Heart left ventricle (tissue), 16 donors: ENCODE data around the gene COBL. TPM values are rescaled to one million over a fixed set of nuclear protein-coding genes. Genes with fewer than 3 reads are reported as not detected.

Experiments
- ATAC-seq, 4 donors: fragments of 200-7000 bp; cut with Tn5 transposase; one replicate each; pipeline ENCODE4 v1.9.1; 2020 to 2022; ENCODE audit warnings: moderate library complexity in 4 of 4, mild to moderate bottlenecking in 3 of 4, moderate number of reproducible peaks in 1 of 4
- DNase-seq, 5 donors: peaks; one replicate each; pipeline ENCODE4 v3.0.0-alpha.2; 2020
- H3K27ac ChIP-seq, 12 donors: fragments of 200-600 bp; sonication (generic) in 4 of 12; one replicate each; pipeline versions ENCODE4 v1.5.0 to v1.8.0; 2016 to 2022; ENCODE audit warnings: mild to moderate bottlenecking in 2 of 12
- H3K27me3 ChIP-seq, 9 donors: fragments of 200-600 bp; sonication (generic) in 2 of 9; one replicate each; pipeline versions ENCODE4 v1.5.1 to v1.8.0; 2016 to 2022; ENCODE audit warnings: mild to moderate bottlenecking in 3 of 9
- H3K36me3 ChIP-seq, 9 donors: fragments of 200-600 bp; sonication (generic) in 2 of 9; one replicate each; pipeline versions ENCODE4 v1.5.0 to v1.8.0; 2018 to 2022; ENCODE audit warnings: mild to moderate bottlenecking in 2 of 9
- H3K4me1 ChIP-seq, 12 donors: fragments of 200-600 bp; sonication (generic) in 4 of 12; one replicate each; pipeline versions ENCODE4 v1.5.0 to v1.8.0; 2016 to 2022; ENCODE audit warnings: mild to moderate bottlenecking in 3 of 12
- H3K4me3 ChIP-seq, 12 donors: fragments of 200-600 bp; sonication (generic) in 4 of 12; one replicate each; pipeline versions ENCODE4 v1.5.0 to v1.8.0; 2017 to 2022; ENCODE audit warnings: mild to moderate bottlenecking in 9 of 12, moderate library complexity in 4 of 12
- H3K9me3 ChIP-seq, 12 donors: fragments of 200-600 bp; sonication (generic) in 4 of 12; one replicate each; pipeline versions ENCODE4 v1.5.0 to v1.8.0; 2016 to 2022; ENCODE audit warnings: mild to moderate bottlenecking in 1 of 12
- CTCF ChIP-seq, 12 donors: fragments of 200-600 bp; sonication (generic) in 4 of 12; IDR thresholded peaks; one replicate each; pipeline versions ENCODE4 v1.5.0 to v1.8.0; 2018 to 2022; ENCODE audit warnings: antibody characterized with exemption in 12 of 12, mild to moderate bottlenecking in 5 of 12
- POLR2A ChIP-seq, 2 donors: fragments of 450-650 bp; IDR thresholded peaks; one replicate each; pipeline ENCODE4 v1.6.1; 2017; ENCODE audit warnings: antibody characterized with exemption in 2 of 2, mild to moderate bottlenecking in 2 of 2, moderate library complexity in 2 of 2
- WGBS, 4 donors: extraction: QIAGEN DNeasy Blood & Tissue Kit in 2 of 4; methylation state at CpG; one replicate each; pipeline versions ENCODE4 v1.1.5 to v1.1.7; 2013 to 2018; 5-methylcytosine and 5-hydroxymethylcytosine counted together
- intact Hi-C, 10 donors: fragments of 100-400 bp; cut with DNase I; formaldehyde crosslinking; loops; one replicate each; pipeline versions ENCODE4 v1.11.1 to v1.14.2; 2022
- polyA plus RNA-seq, 2 donors: library from polyadenylated mRNA; stranded (reverse); fragments of 200-250 nt; gene quantifications; one replicate each; pipeline ENCODE4 v1.2.3, GENCODE V29; 2013
- total RNA-seq, 9 donors: library from RNA; depleted of rRNA in 2 of 9; stranded (reverse); fragments of >200 nt in 2 of 9; fragmentation: NEBNext Ultra II Directional in 3 of 9; extraction: Animal tissue kit (Norgen Biotek cat#: 25700) in 3 of 9; gene quantifications; one replicate each; pipeline versions ENCODE4 v1.1.0 to v1.2.4, GENCODE V29; 2016 to 2023
- donor health status: ischemic (EF 13 %, LVEDD 7.1; RV severe dilation, severe dysfunction).
- donor health status: healthy with polysubstance abuse.
- donor health status: DM: no; HTN: yes; CAD: no.
- donor health status: DM: no; HTN: no; CAD: no.
- donor health status: ischemic (EF 25% LVEDD 6.9; RV normal size, moderate dysfunction).
- donor health status: ischemic (EF 25% LVEDD 5.7; RV mildly dilated, moderate dysfunction).
- donor health status: healthy.
- donor health status: DM: yes; HTN: yes; CAD: no.
- donor health status: ischemic (EF 35%, LVEDD 5.7; RV mildly dilated, moderate dysfunction).
- donor health status: nonischemic (EF 11% LVEDD 7.7; RV severe dilation, severe dysfunction).
- donor health status: DM: yes; HTN: yes; CAD: no.
- donor health status: PGD.
- donor health status: ischemic (EF 29% LVEDD 5.4; RV normal size, mild dysfunction).
- donor health status: nonischemic (EF 23%, LVEDD 6.1; RV moderate dilation, normal function).

The COBL gene
- total and polyA plus RNA-seq, 11 donors = 25.9 to 123 (median 80.4) TPM

- Histone ChIP-seq H3K4me3 (no peak overlapping the region), H3K36me3 (no peaks in the 10 kb centered on the region), H3K27ac (no peak overlapping the region), H3K4me1 (peaks cover 0 to 15% (median 0%) of the 10 kb centered on the region in 12 donors), H3K9me3 (peaks cover 0 to 8% (median 0%) of the 10 kb centered on the region in 12 donors), H3K27me3 (no peaks in the 10 kb centered on the region)
- TF ChIP-seq POLR2A (IDR thresholded peaks at IDR 0.05) = no peak
- no peak for TF ChIP-seq CTCF (IDR thresholded peaks at IDR 0.05)
- intact Hi-C loops = loop anchor here in 3 of 10 donors (5.0 to 10.0 kb wide), 3 partner anchors 35 to 278 kb away; partner anchors contain the start of gene COBL (in 1 of the 3)
- DNase-seq (no peak), ATAC-seq (peak in 3 of 4 donors; percentile 17 to 32 (median 18))
- WGBS, 4 donors = 52 to 56% (median 55%) methylated on average over 10 of the region's 10 CpGs
Measured at GRCh38 chr7:51352174-51353100, 35.8 kb upstream of the COBL start.

- intact Hi-C loops = loop anchor here in 3 of 10 donors (5.0 to 10.0 kb wide), 3 partner anchors 34 to 277 kb away; partner anchors contain the start of gene COBL (in 1 of the 3)
- 71 to 81% (median 77%) methylated on average over 5 of the region's 5 CpGs for WGBS, 4 donors
- H3K27me3 ChIP-seq = no peaks in the 10 kb centered on the region
- no peak for ATAC-seq
- H3K4me3 ChIP-seq = no peak overlapping the region
- H3K36me3 ChIP-seq = no peaks in the 10 kb centered on the region
- no peak overlapping the region for H3K27ac ChIP-seq
- peaks cover 0 to 8% (median 0%) of the 10 kb centered on the region in 12 donors for H3K9me3 ChIP-seq
- TF ChIP-seq CTCF (IDR thresholded peaks at IDR 0.05) (no peak), POLR2A (IDR thresholded peaks at IDR 0.05) (no peak)
- peaks cover 0 to 10% (median 0%) of the 10 kb centered on the region in 12 donors for H3K4me1 ChIP-seq
- DNase-seq = no peak
Measured at GRCh38 chr7:51351661-51352060, 35.1 kb upstream of the COBL start.

- Histone ChIP-seq H3K27me3 (no peaks in the 10 kb centered on the region), H3K4me1 (peaks cover 0 to 10% (median 0%) of the 10 kb centered on the region in 12 donors), H3K9me3 (peaks cover 0 to 8% (median 0%) of the 10 kb centered on the region in 12 donors), H3K4me3 (no peak overlapping the region), H3K27ac (peak overlapping the region in 4 of 12 donors; percentile 16 to 33 (median 22)), H3K36me3 (no peaks in the 10 kb centered on the region)
- WGBS, 4 donors = 17 to 54% (median 30%) methylated on average over 1 of the region's 1 CpG
- no peak for ATAC-seq
- DNase-seq = no peak
- intact Hi-C loops = loop anchor here in 3 of 10 donors (5.0 to 10.0 kb wide), 3 partner anchors 33 to 276 kb away; partner anchors contain the start of gene COBL (in 1 of the 3)
- no peak for TF ChIP-seq CTCF (IDR thresholded peaks at IDR 0.05)
- TF ChIP-seq POLR2A (IDR thresholded peaks at IDR 0.05) = no peak
Measured at GRCh38 chr7:51350546-51350896, 33.9 kb upstream of the COBL start.
